Measurements from ENCODE around the gene SYT14.

DNA sequence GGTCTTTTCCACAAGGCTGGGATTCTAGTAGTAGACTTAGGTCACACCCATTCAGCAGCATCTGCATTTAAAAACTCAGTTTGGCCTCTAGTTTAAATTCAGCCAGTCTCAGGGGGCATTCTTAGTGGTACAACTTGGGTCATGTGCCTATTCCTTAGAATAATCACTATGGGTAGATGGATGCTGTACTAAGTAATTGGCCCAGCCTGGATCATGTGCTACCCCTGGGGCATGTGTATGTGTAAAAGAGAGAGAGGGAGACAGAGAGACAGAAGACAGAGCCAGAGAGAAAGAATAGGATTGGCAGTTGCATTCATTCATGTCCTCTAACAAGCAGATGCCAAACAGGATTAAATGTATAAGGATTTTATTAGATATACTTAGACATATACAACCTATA is 13.6 kb upstream of the SYT14 start:
- TF ChIP-seq, protein P1, sequence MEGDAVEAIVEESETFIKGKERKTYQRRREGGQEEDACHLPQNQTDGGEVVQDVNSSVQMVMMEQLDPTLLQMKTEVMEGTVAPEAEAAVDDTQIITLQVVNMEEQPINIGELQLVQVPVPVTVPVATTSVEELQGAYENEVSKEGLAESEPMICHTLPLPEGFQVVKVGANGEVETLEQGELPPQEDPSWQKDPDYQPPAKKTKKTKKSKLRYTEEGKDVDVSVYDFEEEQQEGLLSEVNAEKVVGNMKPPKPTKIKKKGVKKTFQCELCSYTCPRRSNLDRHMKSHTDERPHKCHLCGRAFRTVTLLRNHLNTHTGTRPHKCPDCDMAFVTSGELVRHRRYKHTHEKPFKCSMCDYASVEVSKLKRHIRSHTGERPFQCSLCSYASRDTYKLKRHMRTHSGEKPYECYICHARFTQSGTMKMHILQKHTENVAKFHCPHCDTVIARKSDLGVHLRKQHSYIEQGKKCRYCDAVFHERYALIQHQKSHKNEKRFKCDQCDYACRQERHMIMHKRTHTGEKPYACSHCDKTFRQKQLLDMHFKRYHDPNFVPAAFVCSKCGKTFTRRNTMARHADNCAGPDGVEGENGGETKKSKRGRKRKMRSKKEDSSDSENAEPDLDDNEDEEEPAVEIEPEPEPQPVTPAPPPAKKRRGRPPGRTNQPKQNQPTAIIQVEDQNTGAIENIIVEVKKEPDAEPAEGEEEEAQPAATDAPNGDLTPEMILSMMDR (IDR thresholded peaks at IDR 0.05) = no peak
- no peak for TF ChIP-seq POLR2AphosphoS5 (IDR thresholded peaks at IDR 0.05; ENCODE audit: insufficient read depth in 1 of 2, low read depth in 1 of 2)
- no peak for TF ChIP-seq POLR2A (IDR thresholded peaks at IDR 0.05)

Measured in vagina (tissue), 2 donors.